ENCODE results near the gene TXNDC11. TPM values are rescaled to one million over a fixed set of nuclear protein-coding genes. Genes with fewer than 3 reads are reported as not detected.

The TXNDC11 gene
- total and polyA plus RNA-seq, 2 donors (not counting 3 experiments of a cell fraction or from before 2014, with no cell fraction given), result 42.5 to 66.0 TPM

- Histone ChIP-seq H3K4me2 (ENCODE audit: insufficient read depth, low read length) (no peak overlapping the region), H3K4me1 (ENCODE audit: control insufficient read depth, extremely low read depth, insufficient read depth, low read length) (no peaks in the 10 kb centered on the region), H3K9me1 (replicated peaks; ENCODE audit: control insufficient read depth, extremely low read depth, insufficient read depth, low read length) (no peaks in the 10 kb centered on the region), H3K36me3 (ENCODE audit: control insufficient read depth in 2 of 2, extremely low read depth in 1 of 2, insufficient read depth in 2 of 2, low read length in 2 of 2) (no peaks in the 10 kb centered on the region), H3K27ac (ENCODE audit: insufficient read depth, low read depth, low read length) (no peak overlapping the region), H4K20me1 (replicated peaks; ENCODE audit: control insufficient read depth, extremely low read depth, insufficient read depth, low read length) (no peaks in the 10 kb centered on the region), H3K27me3 (ENCODE audit: control insufficient read depth in 2 of 2, insufficient read depth in 2 of 2, low read length in 2 of 2) (no peaks in the 10 kb centered on the region), H3K9ac (replicated peaks; ENCODE audit: extremely low read depth, insufficient read depth, low read length) (no peak overlapping the region), H3K9me3 (replicated peaks; ENCODE audit: control insufficient read depth, insufficient read depth, low read length) (no peaks in the 10 kb centered on the region), H3K4me3 (replicated peaks in 1 of 3; ENCODE audit: insufficient read depth in 1 of 3, low read depth in 1 of 3, low read length in 3 of 3) (no peak overlapping the region), H2AFZ (ENCODE audit: low read depth, low read length) (no peak overlapping the region), H3K79me2 (ENCODE audit: control insufficient read depth, insufficient read depth, low read length) (no peaks in the 10 kb centered on the region)
- ChIA-PET POLR2A (no interaction called here), CTCF (interaction anchor here (1.4 kb wide), 3 partner anchors 9 to 255 kb away, joined by 3 to 5 read pairs (median 3); no protein-coding TSS in a partner anchor)
- no TSS peak for BruUV-seq (replicated peaks)
- intact Hi-C loops (cut with micrococcal nuclease), result no loop called here
- dilution Hi-C loops (cut with MboI; ENCODE audit: extremely low pct_ligation_motif_present, low sequenced_read_pairs), result no loop called here
- TF ChIP-seq POLR2A (IDR thresholded peaks at IDR 0.05; ENCODE audit: low read depth, low read length), result no peak
- no peak for TF ChIP-seq MYC (IDR thresholded peaks at IDR 0.05; ENCODE audit: low read depth, low read length)
- no peak for TF ChIP-seq POLR2AphosphoS5 (IDR thresholded peaks at IDR 0.05; ENCODE audit: insufficient read depth, low read depth, low read length)
- TF ChIP-seq MAX (IDR thresholded peaks at IDR 0.05; ENCODE audit: insufficient read depth, insufficient read length), result no peak
- no peak for TF ChIP-seq GATA2 (IDR thresholded peaks at IDR 0.05; ENCODE audit: insufficient read depth, insufficient read length, low read depth, low read length)
- no peak for TF ChIP-seq JUN (IDR thresholded peaks at IDR 0.05; ENCODE audit: borderline replicate concordance, insufficient read depth, insufficient read length, low read depth)
- no peak for TF ChIP-seq CTCF (IDR thresholded peaks at IDR 0.05; ENCODE audit: extremely low read depth in 1 of 2, insufficient read depth in 1 of 2, low read depth in 1 of 2, low read length in 2 of 2)
- TF ChIP-seq FOS (IDR thresholded peaks at IDR 0.05; ENCODE audit: borderline replicate concordance, insufficient read depth, low read length), result no peak
- no peak for TF ChIP-seq EZH2 (IDR thresholded peaks at IDR 0.05; ENCODE audit: borderline replicate concordance, low read depth, low read length, severe bottlenecking)
- FAIRE-seq (no peak), DNase-seq (ENCODE audit: low read depth, low spot score) (no peak)
Observed at GRCh38 chr16:11650641-11651591, 91.7 kb downstream of the TXNDC11 start.

Measured in endothelial cell of umbilical vein (primary cell).